HL-60/S4 treated with retinoic acid at 250 ng/mL for 4 days and 3 days (cell line): ENCODE data around the gene HGS.

Experiments
- in situ Hi-C: fragments of 300-500 bp; cut with MboI; formaldehyde crosslinking; loops from 2 replicates; pipeline ENCODE4 v1.7.0; 2022; ENCODE audit warnings: low sequenced_read_pairs

HGS gene

GRCh38 chr17:81685108-81685507, 1.3 kb downstream of the HGS start:
- in situ Hi-C loops: no loop called here

- in situ Hi-C loops: no loop called here
These were observed 2.8 kb downstream of the HGS start for GRCh38 chr17:81686614-81687013.

GRCh38 chr17:81687770-81688541, 4.1 kb downstream of the HGS start:
- in situ Hi-C loops: no loop called here

- in situ Hi-C loops: no loop called here
These were observed 4.8 kb downstream of the HGS start for GRCh38 chr17:81688616-81689015.

- in situ Hi-C loops: no loop called here
These were observed 6.3 kb downstream of the HGS start for GRCh38 chr17:81690066-81690465.

- in situ Hi-C loops: no loop called here
These were observed 6.7 kb downstream of the HGS start for GRCh38 chr17:81690549-81690948.

GRCh38 chr17:81691196-81691595, 7.4 kb downstream of the HGS start:
- in situ Hi-C loops: no loop called here

GRCh38 chr17:81691608-81692007, 7.8 kb downstream of the HGS start:
- in situ Hi-C loops: no loop called here

- in situ Hi-C loops: no loop called here
These were observed 9.8 kb downstream of the HGS start for GRCh38 chr17:81693509-81694210.

GRCh38 chr17:81694810-81695209, 11.0 kb downstream of the HGS start:
- in situ Hi-C loops: no loop called here

- in situ Hi-C loops: no loop called here
These were observed 11.4 kb downstream of the HGS start for GRCh38 chr17:81695211-81695610.

- in situ Hi-C loops: no loop called here
These were observed 12.0 kb downstream of the HGS start for GRCh38 chr17:81695801-81696200.

GRCh38 chr17:81696218-81696941, 12.6 kb downstream of the HGS start:
- in situ Hi-C loops: no loop called here

GRCh38 chr17:81697261-81698044, 13.6 kb downstream of the HGS start:
- in situ Hi-C loops: no loop called here

- in situ Hi-C loops: no loop called here
These were observed 16.8 kb downstream of the HGS start for GRCh38 chr17:81700353-81701287.

GRCh38 chr17:81701288-81702071, 17.7 kb downstream of the HGS start:
- in situ Hi-C loops: no loop called here

- in situ Hi-C loops: no loop called here
These were observed 19.3 kb downstream of the HGS start, which contains the start of gene MRPL12 for GRCh38 chr17:81702934-81703746. Gene MRPL12, plus strand, starts transcription at chr17:81703367. Its CDS starts 135 bp downstream, at chr17:81703502.
